CD8-positive, alpha-beta memory T cell (primary cell): Measurements from ENCODE around the gene SLC13A2. TPM values are rescaled to one million over a fixed set of nuclear protein-coding genes. Genes with fewer than 3 reads are reported as not detected.
A peak's percentile ranks its signal among the peaks of the same experiment; 100 is the strongest.

Experiments used
- CTCF ChIA-PET: fragments of 350-600 bp; sonication (Branson Sonifier 250); formaldehyde crosslinking; loops from one replicate; lab custom pipeline; 2021; ENCODE audit warnings: antibody characterized with exemption; lab: Charles Lee
- POLR2A ChIA-PET: fragments of 350-600 bp; sonication (Branson Sonifier 250); formaldehyde crosslinking; loops from one replicate; lab custom pipeline; 2021; ENCODE audit warnings: antibody characterized with exemption; lab: Charles Lee
- DNase-seq, 5 donors: peaks; one replicate each; pipeline versions ENCODE4 v3.0.0 to v3.0.0-alpha.2; 2020 to 2022; ENCODE audit warnings: mixed read lengths in 1 of 5
- H3K27ac ChIP-seq: one replicate; pipeline ENCODE4 v1.7.0; 2013; ENCODE audit warnings: low read depth, mild to moderate bottlenecking, low read length, moderate library complexity
- H3K27me3 ChIP-seq: 2 replicates; pipeline ENCODE4 v1.7.0; 2013; ENCODE audit warnings: low read length, mild to moderate bottlenecking; ENCODE audit not compliant: insufficient read depth, poor library complexity, severe bottlenecking
- H3K36me3 ChIP-seq: 2 replicates; pipeline ENCODE4 v1.7.0; 2013; ENCODE audit warnings: mild to moderate bottlenecking, low read length, moderate library complexity; ENCODE audit not compliant: insufficient read depth
- H3K4me1 ChIP-seq: 2 replicates; pipeline ENCODE4 v1.7.0; 2013; ENCODE audit warnings: mild to moderate bottlenecking, low read length, moderate library complexity; ENCODE audit not compliant: insufficient read depth
- H3K4me3 ChIP-seq: 2 replicates; pipeline ENCODE4 v1.7.0; 2013; ENCODE audit warnings: mild to moderate bottlenecking, low read length
- H3K9me3 ChIP-seq: 2 replicates; pipeline ENCODE4 v1.7.0; 2013; ENCODE audit warnings: mild to moderate bottlenecking, low read length
- H3K27ac Mint-ChIP-seq, 8 donors: one replicate each; pipeline ENCODE4 v1.8.0; 2020 to 2021; ENCODE audit warnings: mixed read lengths in 8 of 8, mild to moderate bottlenecking in 6 of 8, inconsistent platforms in 3 of 8, moderate library complexity in 3 of 8
- H3K27me3 Mint-ChIP-seq, 2 donors: one replicate each; pipeline ENCODE4 v1.8.0; 2020 to 2021; ENCODE audit warnings: mixed read lengths in 2 of 2, mild to moderate bottlenecking in 1 of 2, moderate library complexity in 1 of 2
- H3K36me3 Mint-ChIP-seq, 3 donors: one replicate each; pipeline ENCODE4 v1.8.0; 2020 to 2021; ENCODE audit warnings: mixed read lengths in 3 of 3, inconsistent platforms in 1 of 3, mild to moderate bottlenecking in 1 of 3
- H3K4me1 Mint-ChIP-seq, 3 donors: one replicate each; pipeline ENCODE4 v1.8.0; 2020 to 2021; ENCODE audit warnings: mixed read lengths in 3 of 3, inconsistent platforms in 1 of 3, mild to moderate bottlenecking in 1 of 3
- H3K4me3 Mint-ChIP-seq, 7 donors: one replicate each; pipeline ENCODE4 v1.8.0; 2020 to 2021; ENCODE audit warnings: mixed read lengths in 7 of 7, mild to moderate bottlenecking in 6 of 7, moderate library complexity in 4 of 7, inconsistent platforms in 2 of 7
- H3K9me3 Mint-ChIP-seq, 5 donors: one replicate each; pipeline ENCODE4 v1.8.0; 2020 to 2022; ENCODE audit warnings: mixed read lengths in 5 of 5, mild to moderate bottlenecking in 3 of 5, moderate library complexity in 2 of 5, inconsistent platforms in 1 of 5
- polyA plus RNA-seq: library from polyadenylated mRNA; unstranded; fragments of 300-500 nt; fragmentation: Illumina TruSeq; gene quantifications from one replicate; pipeline ENCODE4 v1.2.3, GENCODE V29; 2021
- total RNA-seq, 2 experiments: library from RNA; stranded (reverse); gene quantifications; one replicate each; pipeline ENCODE4 v1.2.3, GENCODE V29; 2021

Gene SLC13A2
- total and polyA plus RNA-seq, 3 experiments from 2014 or later: not detected

DNA sequence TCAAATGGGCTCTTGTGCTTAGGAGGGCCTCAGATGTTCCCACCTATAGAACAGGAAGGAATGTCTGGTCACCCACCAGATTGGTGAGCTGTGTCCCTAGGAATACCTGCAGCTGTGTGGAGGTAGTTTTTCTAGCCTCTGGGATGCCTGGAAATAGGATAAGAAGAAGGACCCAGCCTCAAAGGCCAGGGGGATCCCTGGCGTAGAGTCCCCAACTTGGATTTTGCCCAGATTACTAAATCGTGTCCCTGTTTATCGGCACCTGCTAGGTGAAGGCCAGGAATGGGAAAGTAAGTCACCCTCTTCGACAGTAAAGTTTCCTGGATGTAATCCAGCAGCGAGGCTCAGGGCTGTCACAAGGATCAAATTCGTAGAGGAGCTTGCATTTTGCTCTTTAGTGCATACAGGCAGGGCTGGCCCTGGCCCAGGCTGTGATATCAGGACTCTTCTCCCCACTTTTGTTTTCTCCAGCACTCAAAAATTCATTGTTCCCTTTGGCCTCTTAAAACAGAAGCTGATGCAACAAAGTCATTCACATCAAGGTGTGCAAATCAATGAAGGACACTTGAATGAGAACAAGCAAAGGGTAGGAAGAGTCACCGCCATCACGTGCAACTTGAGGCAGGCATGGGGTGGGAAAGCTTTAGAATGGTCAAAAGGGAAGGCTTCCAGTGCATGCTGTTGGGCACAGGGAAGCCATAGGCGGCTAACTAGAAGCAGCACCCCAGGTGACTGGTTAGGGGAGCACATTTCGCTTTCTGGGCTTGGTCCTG is 7.5 kb downstream of the SLC13A2 start:
- Histone ChIP-seq H3K4me1 (peaks cover under 1% of the 10 kb centered on the region), H3K36me3 (no peaks in the 10 kb centered on the region), H3K9me3 (no peaks in the 10 kb centered on the region), H3K27me3 (no peaks in the 10 kb centered on the region), H3K4me3 (no peak overlapping the region), H3K27ac (no peak overlapping the region)
- Mint-ChIP-seq H3K36me3 (no peaks in the 10 kb centered on the region), H3K4me1 (no peaks in the 10 kb centered on the region), H3K4me3 (no peak overlapping the region), H3K27me3 (peaks cover 0 to 2% of the 10 kb centered on the region in 2 donors), H3K27ac (no peak overlapping the region), H3K9me3 (no peaks in the 10 kb centered on the region)
- no peak for DNase-seq
- POLR2A ChIA-PET: no interaction called here
- CTCF ChIA-PET: no interaction called here

- H3K9me3 Mint-ChIP-seq: no peaks in the 10 kb centered on the region
- H3K36me3 ChIP-seq: no peaks in the 10 kb centered on the region
- no peaks in the 10 kb centered on the region for H3K9me3 ChIP-seq
- POLR2A ChIA-PET: no interaction called here
- H3K27ac ChIP-seq: no peak overlapping the region
- peaks cover 0 to 2% of the 10 kb centered on the region in 2 donors for H3K27me3 Mint-ChIP-seq
- H3K4me1 Mint-ChIP-seq: no peaks in the 10 kb centered on the region
- H3K27ac Mint-ChIP-seq: peak overlapping the region in 1 of 8 donors; percentile 39
- H3K4me1 ChIP-seq: no peaks in the 10 kb centered on the region
- H3K4me3 ChIP-seq: no peak overlapping the region
- H3K36me3 Mint-ChIP-seq: no peaks in the 10 kb centered on the region
- DNase-seq: no peak
- H3K4me3 Mint-ChIP-seq: no peak overlapping the region
- CTCF ChIA-PET: no interaction called here
- no peaks in the 10 kb centered on the region for H3K27me3 ChIP-seq
These were observed 9.2 kb downstream of the SLC13A2 start for GRCh38 chr17:28482551-28483199.

GRCh38 chr17:28484296-28484695 is 10.9 kb downstream of the SLC13A2 start:
- H3K4me3 ChIP-seq: no peak overlapping the region
- no peaks in the 10 kb centered on the region for H3K27me3 ChIP-seq
- no peaks in the 10 kb centered on the region for H3K9me3 ChIP-seq
- no peak overlapping the region for H3K27ac ChIP-seq
- no peak for DNase-seq
- peak overlapping the region in 1 of 8 donors; percentile 51 for H3K27ac Mint-ChIP-seq
- no peaks in the 10 kb centered on the region for H3K36me3 ChIP-seq
- no peaks in the 10 kb centered on the region for H3K9me3 Mint-ChIP-seq
- H3K4me1 ChIP-seq: no peaks in the 10 kb centered on the region
- CTCF ChIA-PET: interaction anchor here (2.3 kb wide), 1 partner anchor 11 kb away, joined by 12 read pairs; no protein-coding TSS in a partner anchor
- peaks cover 0 to 2% of the 10 kb centered on the region in 2 donors for H3K27me3 Mint-ChIP-seq
- H3K4me1 Mint-ChIP-seq: no peaks in the 10 kb centered on the region
- no peaks in the 10 kb centered on the region for H3K36me3 Mint-ChIP-seq
- no peak overlapping the region for H3K4me3 Mint-ChIP-seq
- POLR2A ChIA-PET: no interaction called here

- Histone ChIP-seq H3K4me3 (no peak overlapping the region), H3K27me3 (no peaks in the 10 kb centered on the region), H3K36me3 (no peaks in the 10 kb centered on the region), H3K4me1 (no peaks in the 10 kb centered on the region), H3K9me3 (no peaks in the 10 kb centered on the region), H3K27ac (no peak overlapping the region)
- Mint-ChIP-seq H3K4me3 (no peak overlapping the region), H3K27ac (no peak overlapping the region), H3K9me3 (no peaks in the 10 kb centered on the region), H3K27me3 (peaks cover 0 to 2% of the 10 kb centered on the region in 2 donors), H3K4me1 (no peaks in the 10 kb centered on the region), H3K36me3 (no peaks in the 10 kb centered on the region)
- DNase-seq: no peak
- ChIA-PET POLR2A (no interaction called here), CTCF (interaction anchor here (1.0 to 2.3 kb wide), 2 partner anchors 10 to 16 kb away, joined by 3 to 12 read pairs; no protein-coding TSS in a partner anchor)
These were observed 11.6 kb downstream of the SLC13A2 start for GRCh38 chr17:28485049-28485448.

GRCh38 chr17:28487881-28488532 is 14.6 kb downstream of the SLC13A2 start:
- no peaks in the 10 kb centered on the region for H3K36me3 Mint-ChIP-seq
- DNase-seq: peak in 1 of 5 donors; percentile 12
- no peak overlapping the region for H3K4me3 Mint-ChIP-seq
- H3K27ac Mint-ChIP-seq: no peak overlapping the region
- H3K36me3 ChIP-seq: no peaks in the 10 kb centered on the region
- H3K9me3 ChIP-seq: no peaks in the 10 kb centered on the region
- no peak overlapping the region for H3K27ac ChIP-seq
- no peaks in the 10 kb centered on the region for H3K4me1 ChIP-seq
- no peaks in the 10 kb centered on the region for H3K27me3 ChIP-seq
- POLR2A ChIA-PET: no interaction called here
- H3K9me3 Mint-ChIP-seq: no peaks in the 10 kb centered on the region
- H3K4me1 Mint-ChIP-seq: no peaks in the 10 kb centered on the region
- CTCF ChIA-PET: no interaction called here
- H3K4me3 ChIP-seq: no peak overlapping the region
- peaks cover 2 to 12% of the 10 kb centered on the region in 2 donors for H3K27me3 Mint-ChIP-seq

DNA sequence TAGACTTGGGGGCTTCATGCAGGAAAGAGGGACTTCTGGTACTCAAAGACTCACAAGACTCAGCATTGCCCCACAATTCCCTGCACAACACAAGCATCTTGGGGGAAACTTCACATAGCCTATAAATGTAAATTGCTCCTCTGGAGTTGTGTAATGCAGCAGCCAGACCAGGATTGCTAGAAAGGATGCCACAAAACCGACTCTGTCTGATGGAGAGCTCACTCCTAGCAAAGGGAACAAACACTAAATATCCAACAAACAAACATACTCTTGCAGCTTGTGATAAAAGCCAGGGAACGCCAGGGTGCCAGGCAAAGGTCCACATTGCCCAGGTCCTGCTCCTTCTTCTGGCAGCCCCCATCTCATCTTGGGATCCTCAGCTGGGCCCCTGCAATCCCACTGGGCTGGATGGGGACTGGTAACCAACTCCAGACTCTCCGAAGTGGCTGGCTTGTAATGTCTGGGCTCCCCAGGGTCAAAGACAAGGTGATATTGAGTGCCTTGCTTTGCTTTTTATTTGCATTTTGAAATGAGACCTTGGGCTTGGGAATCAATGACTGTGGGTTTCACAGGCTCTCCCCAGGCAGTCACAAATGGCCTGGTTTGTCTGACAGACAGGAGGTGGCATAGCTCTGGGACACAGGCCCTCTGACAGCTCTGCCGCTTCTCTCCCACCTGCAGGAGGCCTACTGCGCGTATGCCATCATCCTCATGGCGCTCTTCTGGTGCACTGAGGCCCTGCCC is 15.3 kb downstream of the SLC13A2 start:
- CTCF ChIA-PET: no interaction called here
- no peak overlapping the region for H3K4me3 ChIP-seq
- POLR2A ChIA-PET: no interaction called here
- Mint-ChIP-seq H3K27ac (peak overlapping the region in 1 of 8 donors; percentile 60), H3K9me3 (no peaks in the 10 kb centered on the region), H3K36me3 (no peaks in the 10 kb centered on the region), H3K4me3 (no peak overlapping the region), H3K4me1 (no peaks in the 10 kb centered on the region), H3K27me3 (peaks cover 2 to 14% of the 10 kb centered on the region in 2 donors)
- H3K4me1 ChIP-seq: no peaks in the 10 kb centered on the region
- no peaks in the 10 kb centered on the region for H3K9me3 ChIP-seq
- DNase-seq: peak in 1 of 5 donors; percentile 27
- H3K27me3 ChIP-seq: no peaks in the 10 kb centered on the region
- H3K36me3 ChIP-seq: no peaks in the 10 kb centered on the region
- no peak overlapping the region for H3K27ac ChIP-seq

GRCh38 chr17:28491286-28491685 is 17.8 kb downstream of the SLC13A2 start:
- no peak overlapping the region for H3K27ac ChIP-seq
- H3K9me3 ChIP-seq: no peaks in the 10 kb centered on the region
- Mint-ChIP-seq H3K27ac (no peak overlapping the region), H3K36me3 (no peaks in the 10 kb centered on the region), H3K27me3 (peaks cover 3 to 14% of the 10 kb centered on the region in 2 donors), H3K4me3 (no peak overlapping the region), H3K9me3 (no peaks in the 10 kb centered on the region), H3K4me1 (no peaks in the 10 kb centered on the region)
- H3K36me3 ChIP-seq: no peaks in the 10 kb centered on the region
- no peak for DNase-seq
- H3K27me3 ChIP-seq: no peaks in the 10 kb centered on the region
- POLR2A ChIA-PET: no interaction called here
- H3K4me3 ChIP-seq: no peak overlapping the region
- H3K4me1 ChIP-seq: no peaks in the 10 kb centered on the region
- CTCF ChIA-PET: no interaction called here
